GM19324 (cell line): ENCODE measurements around the gene RBMS3.
"Not testable (repeated sequence)": the region's sequence is repeated elsewhere in the genome, so short reads cannot be mapped to it uniquely, and the experiment has no call there.

Experiments
- ATAC-seq: cut with Tn5 transposase; IDR thresholded peaks from one replicate; pipeline ENCODE4 v1.9.1; 2021; ENCODE audit warnings: mild to moderate bottlenecking, moderate library complexity; ENCODE audit not compliant: unreplicated experiment, low FRiP score

Gene RBMS3

GRCh38 chr3:29644261-29644660, 363.4 kb downstream of the RBMS3 start:
- no peak for ATAC-seq

- ATAC-seq: no peak
Observed at GRCh38 chr3:29644956-29645636, 364.2 kb downstream of the RBMS3 start.

GRCh38 chr3:29646043-29646442, 365.2 kb downstream of the RBMS3 start:
- ATAC-seq: no peak

GRCh38 chr3:29649815-29650547, 369.1 kb downstream of the RBMS3 start:
- no peak for ATAC-seq

- ATAC-seq: no peak
Observed at GRCh38 chr3:29653680-29654079, 372.8 kb downstream of the RBMS3 start.

- ATAC-seq: no peak
Observed at GRCh38 chr3:29655015-29655747, 374.3 kb downstream of the RBMS3 start.

GRCh38 chr3:29665688-29666087, 384.8 kb downstream of the RBMS3 start:
- ATAC-seq: no peak

- ATAC-seq: no peak
Observed at GRCh38 chr3:29668233-29668632, 387.4 kb downstream of the RBMS3 start.

- ATAC-seq: no peak
Observed at GRCh38 chr3:29668728-29669127, 387.9 kb downstream of the RBMS3 start.

- ATAC-seq: not testable (repeated sequence)
Observed at GRCh38 chr3:29670476-29670875, 389.6 kb downstream of the RBMS3 start.

- ATAC-seq: no peak
Observed at GRCh38 chr3:29677421-29677820, 396.6 kb downstream of the RBMS3 start.

GRCh38 chr3:29679944-29680343, 399.1 kb downstream of the RBMS3 start:
- ATAC-seq: no peak

- ATAC-seq: no peak
Observed at GRCh38 chr3:29683018-29683993, 402.4 kb downstream of the RBMS3 start.

- ATAC-seq: peak; percentile 98
Observed at GRCh38 chr3:29686889-29687592, 406.2 kb downstream of the RBMS3 start.

GRCh38 chr3:29690686-29691353, 409.9 kb downstream of the RBMS3 start:
- ATAC-seq: no peak

GRCh38 chr3:29693863-29694262, 413.0 kb downstream of the RBMS3 start:
- no peak for ATAC-seq

GRCh38 chr3:29694331-29694730, 413.5 kb downstream of the RBMS3 start:
- no peak for ATAC-seq

- ATAC-seq: no peak
Observed at GRCh38 chr3:29694783-29695182, 413.9 kb downstream of the RBMS3 start.

- no peak for ATAC-seq
Observed at GRCh38 chr3:29695201-29695600, 414.3 kb downstream of the RBMS3 start.
